Lower leg skin (tissue), 3 donors: ENCODE results near the gene RAB3GAP1.

Source experiments
- CTCF ChIP-seq, 3 donors: fragments of 450-650 bp; IDR thresholded peaks; one replicate each; pipeline ENCODE4 v1.5.1; 2016; ENCODE audit warnings: antibody characterized with exemption in 3 of 3, mild to moderate bottlenecking in 3 of 3, moderate library complexity in 2 of 3
- POLR2A ChIP-seq, 2 donors: fragments of 450-650 bp; IDR thresholded peaks; one replicate each; pipeline ENCODE4 v1.6.1; 2016 to 2017; ENCODE audit warnings: antibody characterized with exemption in 2 of 2, mild to moderate bottlenecking in 1 of 2, moderate library complexity in 1 of 2

GRCh38 chr2:135099802-135100483 lies 47.9 kb downstream of the RAB3GAP1 start:
- TF ChIP-seq CTCF (IDR thresholded peaks at IDR 0.05) (no peak), POLR2A (IDR thresholded peaks at IDR 0.05) (no peak)
